ENCODE measurements around the gene LUM. TPM values are rescaled to one million over a fixed set of nuclear protein-coding genes. Genes with fewer than 3 reads are reported as not detected.

Gene LUM
- polyA plus RNA-seq, 1 of the 3 experiments (the other 2 are of a cell fraction) = 30.6 TPM

DNA sequence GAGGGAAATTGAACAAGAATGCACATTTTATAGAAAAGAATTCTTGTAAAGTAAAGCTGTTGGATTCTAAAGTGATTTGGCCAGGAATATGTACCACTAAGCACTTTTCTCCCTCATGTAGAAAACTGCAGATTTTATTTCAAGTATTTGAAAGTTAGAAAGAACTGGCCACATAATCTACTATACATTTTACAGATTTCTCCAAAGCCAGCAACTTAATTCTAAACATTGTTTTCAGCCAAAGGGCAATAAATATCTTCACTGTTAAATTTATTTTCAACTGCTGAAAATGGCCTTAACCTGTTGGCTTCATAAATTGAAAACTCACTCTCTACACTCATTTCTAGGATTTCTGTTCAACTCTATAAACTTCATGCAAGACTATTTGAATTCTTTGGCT, 37.9 kb downstream of the LUM start:
- CTCF ChIA-PET = no interaction called here
- no peaks in the 10 kb centered on the region for H3K9me2 ChIP-seq

DNA sequence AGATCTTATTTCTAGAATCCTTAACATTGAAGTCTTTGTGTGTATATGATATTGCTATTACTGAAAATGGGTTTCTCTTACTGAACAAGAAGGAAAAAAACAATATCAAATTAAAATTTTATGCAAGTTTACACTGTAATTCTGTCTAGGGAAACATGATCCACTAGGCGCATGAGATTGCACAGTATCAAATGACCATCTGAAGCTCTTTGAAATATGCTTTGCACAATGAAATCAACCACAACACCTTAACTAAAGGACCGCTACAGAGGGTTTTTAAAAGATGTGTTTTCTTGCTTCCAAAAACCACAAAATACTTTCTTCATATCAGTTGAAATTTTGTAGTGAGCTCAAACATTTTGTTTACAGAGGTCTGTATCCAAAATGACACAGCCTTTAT, 38.4 kb downstream of the LUM start:
- H3F3A ChIP-seq (replicated peaks; ENCODE audit: insufficient read depth) = no peaks in the 10 kb centered on the region

More for the DNA sequence above, 37.9 kb downstream of the LUM start:
- TF ChIP-seq TAF1 (IDR thresholded peaks at IDR 0.05; ENCODE audit: borderline replicate concordance, low read depth, low read length) (no peak), EP300 (IDR thresholded peaks at IDR 0.05; ENCODE audit: borderline replicate concordance in 1 of 2, low read depth in 1 of 2, low read length in 1 of 2) (no peak), FOXJ3 (CRISPR knock-in tag; IDR thresholded peaks at IDR 0.05) (no peak), GATA2 (CRISPR knock-in tag; IDR thresholded peaks at IDR 0.05) (no peak), RAD21 (IDR thresholded peaks at IDR 0.05; ENCODE audit: low read length) (no peak), POLR2AphosphoS5 (IDR thresholded peaks at IDR 0.05; ENCODE audit: low read depth, low read length) (no peak), FOSL2 (IDR thresholded peaks at IDR 0.05; ENCODE audit: borderline replicate concordance, low read depth) (no peak), YY1 (IDR thresholded peaks at IDR 0.05; ENCODE audit: low read depth) (no peak)
- no peak for DNase-seq
- no peaks in the 10 kb centered on the region for H3F3A ChIP-seq (replicated peaks; ENCODE audit: insufficient read depth)
- no peaks in the 10 kb centered on the region for H4K20me1 ChIP-seq (ENCODE audit: insufficient read depth)
- no peaks in the 10 kb centered on the region for H3K4me1 ChIP-seq (ENCODE audit: control insufficient read depth in 1 of 2, insufficient read depth in 2 of 2, low read depth in 1 of 2, low read length in 1 of 2)
- H3K27me3 ChIP-seq (ENCODE audit: insufficient read depth) = no peaks in the 10 kb centered on the region
- POLR2A ChIA-PET = no interaction called here
- H3K9me3 ChIP-seq = no peaks in the 10 kb centered on the region
- no peak overlapping the region for H3K9ac ChIP-seq
- H3K4me2 ChIP-seq = no peak overlapping the region
- H3K27ac ChIP-seq (ENCODE audit: low read depth in 2 of 2, low read length in 1 of 2) = no peak overlapping the region
- no peaks in the 10 kb centered on the region for H3K36me3 ChIP-seq (replicated peaks in 1 of 2; ENCODE audit: control insufficient read depth in 1 of 2, insufficient read depth in 2 of 2, low read length in 1 of 2)
- H3K79me2 ChIP-seq (ENCODE audit: insufficient read depth) = no peaks in the 10 kb centered on the region
- H2AFZ ChIP-seq (ENCODE audit: low read depth) = no peak overlapping the region
- no peak overlapping the region for H3K4me3 ChIP-seq (ENCODE audit: low read depth in 2 of 2, low read length in 1 of 2)

More for the DNA sequence above, 38.4 kb downstream of the LUM start:
- H3K4me1 ChIP-seq (ENCODE audit: control insufficient read depth in 1 of 2, insufficient read depth in 2 of 2, low read depth in 1 of 2, low read length in 1 of 2) = no peaks in the 10 kb centered on the region
- H3K4me2 ChIP-seq = no peak overlapping the region
- ChIA-PET CTCF (no interaction called here), POLR2A (no interaction called here)
- no peak for TF ChIP-seq MXI1 (IDR thresholded peaks at IDR 0.05; ENCODE audit: low read depth, low read length)
- TF ChIP-seq FOSL2 (IDR thresholded peaks at IDR 0.05; ENCODE audit: borderline replicate concordance, low read depth) = no peak
- no peak for TF ChIP-seq POLR2AphosphoS5 (IDR thresholded peaks at IDR 0.05; ENCODE audit: low read depth, low read length)
- TF ChIP-seq RFX5 (IDR thresholded peaks at IDR 0.05; ENCODE audit: low read length) = no peak
- TF ChIP-seq, protein P1, sequence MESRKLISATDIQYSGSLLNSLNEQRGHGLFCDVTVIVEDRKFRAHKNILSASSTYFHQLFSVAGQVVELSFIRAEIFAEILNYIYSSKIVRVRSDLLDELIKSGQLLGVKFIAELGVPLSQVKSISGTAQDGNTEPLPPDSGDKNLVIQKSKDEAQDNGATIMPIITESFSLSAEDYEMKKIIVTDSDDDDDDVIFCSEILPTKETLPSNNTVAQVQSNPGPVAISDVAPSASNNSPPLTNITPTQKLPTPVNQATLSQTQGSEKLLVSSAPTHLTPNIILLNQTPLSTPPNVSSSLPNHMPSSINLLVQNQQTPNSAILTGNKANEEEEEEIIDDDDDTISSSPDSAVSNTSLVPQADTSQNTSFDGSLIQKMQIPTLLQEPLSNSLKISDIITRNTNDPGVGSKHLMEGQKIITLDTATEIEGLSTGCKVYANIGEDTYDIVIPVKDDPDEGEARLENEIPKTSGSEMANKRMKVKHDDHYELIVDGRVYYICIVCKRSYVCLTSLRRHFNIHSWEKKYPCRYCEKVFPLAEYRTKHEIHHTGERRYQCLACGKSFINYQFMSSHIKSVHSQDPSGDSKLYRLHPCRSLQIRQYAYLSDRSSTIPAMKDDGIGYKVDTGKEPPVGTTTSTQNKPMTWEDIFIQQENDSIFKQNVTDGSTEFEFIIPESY (IDR thresholded peaks at IDR 0.05; ENCODE audit: borderline replicate concordance, low read depth) = no peak
- TF ChIP-seq EP300 (IDR thresholded peaks at IDR 0.05; ENCODE audit: borderline replicate concordance in 1 of 2, low read depth in 1 of 2, low read length in 1 of 2) = no peak
- TF ChIP-seq ELF1 (IDR thresholded peaks at IDR 0.05) = no peak
- TF ChIP-seq YY1 (IDR thresholded peaks at IDR 0.05; ENCODE audit: low read depth) = no peak
- no peak for TF ChIP-seq FOXM1 (IDR thresholded peaks at IDR 0.05; ENCODE audit: low read depth)
- no peak for DNase-seq
- no peak overlapping the region for H3K9ac ChIP-seq
- no peaks in the 10 kb centered on the region for H3K27me3 ChIP-seq (ENCODE audit: insufficient read depth)
- 85% methylated on average over 2 of the region's 2 CpGs for WGBS (ENCODE audit: low lambda C conversion rate)
- H3K36me3 ChIP-seq (replicated peaks in 1 of 2; ENCODE audit: control insufficient read depth in 1 of 2, insufficient read depth in 2 of 2, low read length in 1 of 2) = no peaks in the 10 kb centered on the region
- no peak overlapping the region for H3K4me3 ChIP-seq (ENCODE audit: low read depth in 2 of 2, low read length in 1 of 2)
- no peak overlapping the region for H2AFZ ChIP-seq (ENCODE audit: low read depth)
- no peaks in the 10 kb centered on the region for H3K79me2 ChIP-seq (ENCODE audit: insufficient read depth)
- H4K20me1 ChIP-seq (ENCODE audit: insufficient read depth) = no peaks in the 10 kb centered on the region
- no peaks in the 10 kb centered on the region for H3K9me2 ChIP-seq
- H3K9me3 ChIP-seq = no peaks in the 10 kb centered on the region
- H3K27ac ChIP-seq (ENCODE audit: low read depth in 2 of 2, low read length in 1 of 2) = no peak overlapping the region
